Transverse colon (tissue), 4 donors: Measurements from ENCODE around the gene KCNJ1. TPM values are rescaled to one million over a fixed set of nuclear protein-coding genes. Genes with fewer than 3 reads are reported as not detected.

Experiments
- DNase-seq: peaks from one replicate; pipeline ENCODE4 v3.0.0-alpha.2; 2019
- H3K27ac ChIP-seq, 4 donors: fragments of 200-600 bp; sonication (generic); 2 replicates each; pipeline ENCODE4 v1.5.1; 2016 to 2018; ENCODE audit warnings: inconsistent platforms in 4 of 4
- H3K27me3 ChIP-seq: fragments of 200-600 bp; sonication (generic); 2 replicates; pipeline ENCODE4 v1.5.1; 2017; ENCODE audit warnings: inconsistent platforms
- H3K36me3 ChIP-seq, 4 donors: fragments of 200-600 bp; sonication (generic); 2 replicates each; pipeline ENCODE4 v1.5.1; 2017 to 2019; ENCODE audit warnings: inconsistent platforms in 4 of 4
- H3K4me1 ChIP-seq, 4 donors: fragments of 200-600 bp; sonication (generic); 2 replicates each; pipeline ENCODE4 v1.5.1; 2017 to 2020; ENCODE audit warnings: inconsistent platforms in 4 of 4
- H3K4me3 ChIP-seq, 4 donors: fragments of 200-600 bp; sonication (generic); 1 replicate in 1 of 4; 2 replicates in 3 of 4; pipeline versions ENCODE4 v1.5.1 to v1.6.1; 2017 to 2019; ENCODE audit warnings: inconsistent platforms in 4 of 4
- H3K9me3 ChIP-seq, 2 donors: fragments of 200-600 bp; sonication (generic); 2 replicates each; pipeline ENCODE4 v1.5.1; 2017 to 2019; ENCODE audit warnings: inconsistent platforms in 2 of 2
- CTCF ChIP-seq, 5 experiments: fragments of 200-600 bp in 3 of 5; fragments of 450-650 bp in 2 of 5; sonication (generic) in 3 of 5; IDR thresholded peaks; 1 replicate in 2 of 5; 2 replicates in 3 of 5; pipeline ENCODE4 v1.5.1; 2016 to 2017; ENCODE audit warnings: antibody characterized with exemption in 5 of 5, inconsistent platforms in 3 of 5, mild to moderate bottlenecking in 2 of 5, moderate library complexity in 1 of 5
- EP300 ChIP-seq: sonication (generic); formaldehyde crosslinking; IDR thresholded peaks from one replicate; pipeline ENCODE4 v1.6.1; 2017; ENCODE audit warnings: antibody characterized with exemption, low read depth
- POLR2A ChIP-seq: fragments of 450-650 bp; IDR thresholded peaks from one replicate; pipeline ENCODE4 v1.6.1; 2016; ENCODE audit warnings: antibody characterized with exemption, mild to moderate bottlenecking, moderate library complexity
- POLR2AphosphoS5 ChIP-seq, 3 donors: sonication (generic); formaldehyde crosslinking; IDR thresholded peaks; one replicate each; pipeline ENCODE4 v1.6.1; 2016; ENCODE audit warnings: antibody characterized with exemption in 3 of 3
- WGBS, 2 donors: methylation state at CpG; one replicate each; pipeline ENCODE4 v1.1.5; 2018; ENCODE audit warnings: low coverage in 1 of 2; 5-methylcytosine and 5-hydroxymethylcytosine counted together
- in situ Hi-C, 4 donors: fragments of 200-750 bp; cut with MboI; loops; one replicate each; pipeline versions ENCODE4 v1.15.0 to v1.15.1; 2017; ENCODE audit warnings: low sequenced_read_pairs in 3 of 4, low pct_ligation_motif_present in 1 of 4, low pct_unique_long_range_greater_than_20kb in 1 of 4
- intact Hi-C: fragments of 100-400 bp; cut with DNase I; formaldehyde crosslinking; loops from one replicate; pipeline ENCODE4 v1.15.1; 2023; ENCODE audit warnings: low total_unique reads
- total RNA-seq, 4 donors: library from RNA; depleted of rRNA; stranded (reverse); fragments of >200 nt; gene quantifications; one replicate each; pipeline ENCODE4 v1.1.0, GENCODE V29; 2016

The KCNJ1 gene
- total RNA-seq, 4 donors from 2014 or later = not detected

GRCh38 chr11:128906185-128907050, 39.3 kb upstream of the KCNJ1 start:
- H3K4me1 ChIP-seq = peaks cover 3 to 21% (median 16%) of the 10 kb centered on the region in 4 donors
- H3K4me3 ChIP-seq = peak overlapping the region in 1 of 4 donors; percentile 71
- in situ Hi-C loops (no loop called here), intact Hi-C loops (no loop called here)
- no peak for TF ChIP-seq EP300
- TF ChIP-seq POLR2A = no peak
- TF ChIP-seq POLR2AphosphoS5 (IDR thresholded peaks at IDR 0.05) = no peak
- no peak for TF ChIP-seq CTCF (IDR thresholded peaks at IDR 0.05)
- no peak for DNase-seq
- H3K36me3 ChIP-seq = no peaks in the 10 kb centered on the region
- H3K27ac ChIP-seq = peak overlapping the region in 3 of 4 donors; percentile 59 to 68 (median 64)
- no peaks in the 10 kb centered on the region for H3K9me3 ChIP-seq
- WGBS, 2 donors = 63 to 72% methylated on average over 2 to 8 of the region's 8 CpGs
- peaks cover 5% of the 10 kb centered on the region for H3K27me3 ChIP-seq

- DNase-seq = peak; percentile 43
- Histone ChIP-seq H3K4me3 (peak overlapping the region; percentile 45 to 71 (median 48)), H3K27me3 (peaks cover 5% of the 10 kb centered on the region), H3K4me1 (peaks cover 3 to 21% (median 16%) of the 10 kb centered on the region in 4 donors), H3K9me3 (no peaks in the 10 kb centered on the region), H3K27ac (peak overlapping the region; percentile 53 to 68 (median 62)), H3K36me3 (no peaks in the 10 kb centered on the region)
- intact Hi-C loops = no loop called here
- TF ChIP-seq CTCF (IDR thresholded peaks at IDR 0.05) (peak in 4 of 5 experiments; percentile 24 to 53 (median 50)), EP300 (no peak)
- in situ Hi-C loops = no loop called here
- WGBS, 2 donors = 1 to 60% methylated on average over 1 to 27 of the region's 45 CpGs
These were observed 38.5 kb upstream of the KCNJ1 start for GRCh38 chr11:128905345-128906184.

DNA sequence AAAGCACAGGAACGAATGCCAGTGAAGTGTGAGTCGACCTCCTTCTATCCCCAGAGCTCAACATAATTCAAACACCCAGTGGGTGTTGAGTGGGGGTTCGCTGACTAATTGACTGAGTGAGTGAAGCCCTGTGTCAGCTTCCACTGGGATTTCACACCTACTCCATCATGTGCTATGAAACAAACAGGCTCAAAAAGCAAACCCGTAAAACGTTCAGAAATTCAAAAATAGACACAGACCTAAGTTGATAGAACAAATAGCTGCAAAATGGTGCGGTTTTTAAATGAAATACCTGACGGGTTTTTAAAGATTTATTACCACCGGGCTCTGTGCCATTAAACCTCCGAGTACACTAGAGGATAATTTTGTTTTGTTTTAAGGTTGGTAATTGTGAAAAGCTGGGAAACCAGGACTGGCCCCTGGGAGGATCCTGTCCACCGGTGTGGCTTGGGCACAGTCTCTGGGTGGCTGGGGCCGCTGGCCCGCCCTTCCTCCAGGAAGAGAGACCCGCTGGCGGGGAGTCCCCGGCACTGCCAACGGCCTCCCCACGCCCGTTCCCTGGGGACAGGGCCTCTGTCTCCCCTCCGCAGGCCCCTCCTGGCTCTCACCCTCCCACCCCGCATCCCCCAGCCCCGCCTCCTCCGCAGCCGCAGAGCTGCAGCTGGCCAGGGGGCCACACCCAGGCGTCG, 37.7 kb upstream of the KCNJ1 start:
- TF ChIP-seq EP300 = no peak
- TF ChIP-seq POLR2AphosphoS5 (IDR thresholded peaks at IDR 0.05) = no peak
- TF ChIP-seq CTCF (IDR thresholded peaks at IDR 0.05) = no peak
- TF ChIP-seq POLR2A = no peak
- H3K27ac ChIP-seq = peak overlapping the region; percentile 53 to 68 (median 62)
- no peaks in the 10 kb centered on the region for H3K9me3 ChIP-seq
- H3K4me3 ChIP-seq = peak overlapping the region; percentile 45 to 71 (median 48)
- intact Hi-C loops (no loop called here), in situ Hi-C loops (no loop called here)
- DNase-seq = peak; percentile 55
- peaks cover 5% of the 10 kb centered on the region for H3K27me3 ChIP-seq
- peaks cover 3 to 21% (median 16%) of the 10 kb centered on the region in 4 donors for H3K4me1 ChIP-seq
- 10 to 12% methylated on average over 6 to 18 of the region's 25 CpGs for WGBS, 2 donors
- H3K36me3 ChIP-seq = no peaks in the 10 kb centered on the region

DNA sequence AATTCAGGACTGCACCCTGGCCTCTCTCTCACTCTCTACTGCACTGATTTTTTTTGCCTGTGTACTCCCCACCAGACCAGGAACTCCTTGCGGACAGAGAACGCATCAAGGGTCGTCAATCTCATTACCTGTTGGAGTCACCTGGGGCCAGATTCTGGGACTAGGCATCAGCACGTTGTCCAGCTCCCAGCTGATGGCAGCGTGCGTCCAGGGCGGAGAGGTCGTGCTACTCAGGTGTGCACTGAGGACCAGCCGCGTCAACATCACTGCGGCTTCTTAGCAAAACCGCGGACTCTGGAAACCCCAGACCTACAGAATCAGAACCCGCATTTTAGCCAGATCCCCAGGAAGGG, 37.2 kb upstream of the KCNJ1 start:
- intact Hi-C loops = no loop called here
- Histone ChIP-seq H3K4me3 (no peak overlapping the region), H3K27me3 (peaks cover 5% of the 10 kb centered on the region), H3K27ac (no peak overlapping the region), H3K36me3 (no peaks in the 10 kb centered on the region), H3K9me3 (no peaks in the 10 kb centered on the region), H3K4me1 (peaks cover 3 to 21% (median 16%) of the 10 kb centered on the region in 4 donors)
- TF ChIP-seq EP300 (no peak), POLR2A (no peak), POLR2AphosphoS5 (IDR thresholded peaks at IDR 0.05) (no peak), CTCF (IDR thresholded peaks at IDR 0.05) (no peak)
- 89% methylated on average over 14 of the region's 14 CpGs; no CpG with 5 or more reads in 1 of the 2 donors for WGBS, 2 donors
- in situ Hi-C loops = no loop called here
- DNase-seq = no peak
